GM18907 (cell line): ENCODE data around the gene DPH6.
"Not testable (repeated sequence)": the region's sequence is repeated elsewhere in the genome, so short reads cannot be mapped to it uniquely, and the experiment has no call there.

ENCODE experiments used
- ATAC-seq: cut with Tn5 transposase; IDR thresholded peaks from one replicate; pipeline ENCODE4 v1.9.1; 2021; ENCODE audit warnings: mild to moderate bottlenecking, moderate library complexity; ENCODE audit not compliant: unreplicated experiment

The DPH6 gene

DNA sequence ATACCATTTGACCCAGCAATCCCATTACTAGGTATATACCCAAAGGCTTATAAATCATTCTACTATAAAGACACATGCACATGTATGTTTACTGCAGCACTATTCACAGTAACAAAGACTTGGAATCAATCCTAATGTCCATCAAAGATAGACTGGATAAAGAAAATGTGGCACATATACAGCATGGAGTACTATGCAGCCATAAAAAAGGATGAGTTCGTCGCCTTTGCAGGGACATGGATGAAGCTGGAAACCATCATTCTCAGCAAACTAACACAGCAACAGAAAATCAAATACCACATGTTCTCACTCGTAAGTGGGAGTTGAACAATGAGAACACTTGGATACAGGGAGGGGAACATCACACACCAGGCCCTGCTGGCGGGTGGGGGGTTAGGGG lies 104.7 kb downstream of the DPH6 start:
- not testable (repeated sequence) for ATAC-seq

DNA sequence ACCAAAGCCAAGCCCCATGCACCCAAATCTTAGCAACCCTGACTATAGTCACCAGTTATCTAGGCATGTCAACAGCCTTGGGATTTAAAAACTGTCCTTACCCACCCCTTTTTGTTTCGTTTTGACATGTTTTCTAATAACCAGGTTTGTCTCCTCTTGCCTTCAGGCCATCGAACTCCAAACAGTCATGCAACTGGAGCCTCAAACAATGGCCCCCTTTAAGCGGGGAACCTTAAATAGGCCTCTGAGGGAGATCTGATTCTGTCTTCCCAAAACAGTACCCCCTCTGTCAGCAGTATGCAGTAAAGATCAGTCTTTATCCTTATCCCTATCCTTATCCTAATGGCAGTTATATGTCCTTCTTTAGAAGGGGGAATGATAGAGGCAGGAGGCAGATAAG lies 105.7 kb downstream of the DPH6 start:
- ATAC-seq: no peak

DNA sequence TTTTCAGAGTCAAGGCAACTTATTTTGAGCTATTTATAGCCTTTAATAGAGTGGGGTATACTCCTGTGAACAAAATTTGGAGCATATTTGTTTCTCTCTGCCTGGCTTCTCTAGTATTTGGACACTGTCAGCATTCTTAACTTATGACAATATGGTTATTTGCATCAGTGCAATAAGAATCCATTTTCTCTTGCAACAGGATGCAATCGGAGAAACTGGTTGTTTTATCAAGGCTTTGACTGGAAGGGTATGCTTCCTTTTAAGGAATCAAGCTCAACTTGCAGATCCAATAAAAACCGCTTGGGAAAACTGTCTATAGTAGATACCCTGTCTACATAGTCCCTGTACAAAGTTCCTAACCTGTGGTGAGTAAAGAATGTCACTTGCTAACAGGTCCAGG lies 106.7 kb downstream of the DPH6 start:
- no peak for ATAC-seq

DNA sequence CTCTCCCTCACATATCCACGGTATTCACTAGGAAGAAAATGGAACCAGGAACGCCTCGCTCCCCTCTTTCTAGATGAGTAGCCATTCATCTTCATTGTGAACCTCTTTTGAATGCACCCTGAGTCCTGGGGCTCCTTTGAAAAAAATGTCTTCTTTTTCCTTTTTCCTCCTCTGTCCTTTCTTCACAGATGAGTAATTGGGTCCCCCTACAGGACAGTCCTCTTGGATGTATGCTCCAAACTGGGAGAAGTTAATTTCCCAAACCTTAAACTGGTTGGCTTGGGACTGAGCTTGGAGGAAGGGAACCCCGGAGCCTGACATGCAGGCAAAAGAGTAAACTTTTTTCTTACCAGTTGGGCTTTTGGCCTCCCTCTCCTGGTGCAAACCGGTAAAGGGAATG lies 108.8 kb downstream of the DPH6 start:
- ATAC-seq: no peak

DNA sequence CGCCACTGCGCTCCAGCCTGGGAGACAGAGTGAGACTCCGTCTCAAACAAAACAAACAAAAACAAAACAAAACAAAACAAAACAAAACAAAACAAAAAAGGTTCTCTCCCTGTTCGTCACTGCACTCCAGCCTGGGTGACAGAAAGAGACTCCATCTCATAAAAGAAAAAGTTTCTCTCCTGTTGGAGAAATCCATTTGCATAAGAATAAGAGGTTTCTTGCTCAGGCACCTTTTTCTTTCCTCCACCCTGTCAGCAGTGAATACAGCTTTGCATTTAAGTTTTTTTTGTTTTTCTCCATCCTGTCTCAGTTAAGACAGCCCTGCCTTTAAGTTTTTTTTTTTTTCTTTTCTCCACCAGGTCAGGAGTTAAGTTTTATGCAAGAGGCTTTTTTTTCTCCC lies 109.5 kb downstream of the DPH6 start:
- no peak for ATAC-seq

DNA sequence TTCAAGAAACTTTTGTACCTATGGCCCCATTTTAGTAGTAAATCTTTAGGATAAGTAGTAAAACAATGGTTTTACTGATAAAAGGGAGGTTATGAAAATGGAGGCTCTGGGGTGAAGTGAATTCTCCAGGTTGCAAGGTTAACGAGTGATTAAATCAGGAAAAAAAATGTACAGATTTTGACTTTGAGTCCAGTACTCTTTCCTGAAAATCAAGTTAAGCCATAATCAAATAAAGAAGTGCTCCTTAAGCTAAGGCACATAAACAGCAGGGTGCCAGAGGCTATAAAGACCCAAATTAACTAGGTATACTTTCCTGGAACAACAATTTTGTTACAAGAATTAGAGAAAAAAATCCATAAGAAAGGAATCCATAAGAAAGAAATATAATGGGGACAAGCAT lies 114.7 kb downstream of the DPH6 start:
- no peak for ATAC-seq

DNA sequence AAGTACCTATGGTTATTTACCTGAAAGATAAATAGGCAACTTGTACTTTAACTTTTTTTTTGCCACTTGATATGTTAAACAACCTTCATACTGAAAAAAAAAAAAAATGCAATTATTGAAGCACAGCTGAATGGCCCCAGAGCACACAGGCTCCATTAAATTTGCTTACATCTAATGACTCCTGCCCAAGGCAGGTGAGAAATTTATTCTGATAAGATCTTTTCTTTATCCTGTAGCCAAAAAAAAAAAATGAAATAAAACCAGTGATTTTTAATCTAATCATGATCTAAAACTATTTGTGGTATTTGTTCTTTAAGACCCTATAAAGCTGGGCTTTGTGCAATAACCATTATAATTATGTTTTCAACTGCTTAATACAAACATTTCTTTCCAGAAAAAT lies 115.7 kb downstream of the DPH6 start:
- no peak for ATAC-seq

DNA sequence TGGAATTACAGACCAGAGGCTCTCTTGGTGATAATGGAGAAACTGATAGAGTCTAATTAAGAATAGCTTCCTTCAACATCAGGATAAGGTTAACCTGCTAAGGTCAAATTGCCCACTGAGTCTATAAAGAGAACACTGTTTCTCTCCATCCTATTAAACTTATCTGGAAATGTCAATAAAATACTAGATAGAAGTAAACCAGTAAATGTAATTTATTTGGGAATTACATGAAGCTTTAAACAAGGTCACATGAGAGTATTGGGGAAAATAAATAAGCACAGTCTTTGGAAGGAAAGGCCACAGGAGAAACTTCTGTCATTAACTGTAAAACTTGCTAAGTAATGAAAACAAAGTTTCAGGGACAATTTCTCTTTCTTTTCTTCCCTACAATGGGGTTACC lies 118.5 kb downstream of the DPH6 start:
- no peak for ATAC-seq

DNA sequence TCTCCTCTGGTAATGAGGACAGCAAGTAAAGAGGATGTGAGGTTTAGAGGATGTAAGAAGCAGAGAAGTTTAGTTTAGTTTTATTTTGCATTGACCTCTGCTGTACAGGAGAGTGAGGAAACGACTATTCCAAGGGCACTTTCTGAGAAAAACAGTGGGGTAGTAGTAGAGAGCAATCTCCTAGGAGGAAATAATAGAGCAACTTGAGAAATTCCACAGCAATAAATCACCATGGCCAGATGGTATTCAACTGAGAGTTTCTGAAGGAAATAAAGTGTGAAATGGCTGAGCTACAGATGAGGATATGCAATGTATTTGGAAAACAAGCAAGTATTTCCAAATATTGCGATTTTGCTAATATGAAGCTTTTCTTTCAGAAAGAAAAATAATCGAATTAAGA lies 118.9 kb downstream of the DPH6 start:
- ATAC-seq: no peak

DNA sequence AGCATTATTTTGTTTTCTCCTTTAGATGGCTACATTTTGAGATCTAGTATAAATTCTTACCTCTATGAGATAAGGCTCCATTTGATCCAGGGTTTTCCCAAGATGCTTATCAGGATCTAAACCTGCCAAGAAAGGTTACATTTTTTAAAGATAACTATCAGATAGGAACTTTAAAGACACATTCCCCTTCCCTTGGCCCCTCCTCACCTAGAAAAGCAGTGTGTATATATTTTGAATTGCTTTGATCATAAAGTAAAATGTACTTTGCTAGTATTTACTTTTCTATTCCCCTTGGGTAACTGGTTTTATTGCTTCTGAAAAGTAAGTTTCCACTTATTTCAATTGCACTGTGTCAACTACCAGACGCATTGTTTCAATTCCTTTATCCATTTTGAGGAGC lies 135.2 kb downstream of the DPH6 start:
- ATAC-seq: no peak

DNA sequence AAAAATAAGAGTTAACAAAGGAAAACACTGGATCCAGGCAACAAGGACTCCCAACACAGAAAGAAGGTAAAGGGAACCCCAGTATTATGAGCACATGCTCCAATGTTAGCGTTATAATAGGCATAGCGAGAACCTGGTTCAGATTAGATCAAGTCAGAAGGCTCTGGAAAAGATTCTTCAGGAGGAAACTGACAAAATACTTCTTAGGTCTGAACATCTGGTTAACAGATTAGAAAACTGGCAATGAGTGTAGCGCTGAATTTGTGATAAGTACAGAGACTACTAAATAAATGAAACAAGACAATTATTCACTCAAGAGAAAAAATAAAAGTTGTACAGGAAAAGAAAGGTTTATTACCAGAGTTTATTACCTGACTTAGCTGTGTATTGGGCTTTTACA lies 146.1 kb downstream of the DPH6 start:
- ATAC-seq: no peak

DNA sequence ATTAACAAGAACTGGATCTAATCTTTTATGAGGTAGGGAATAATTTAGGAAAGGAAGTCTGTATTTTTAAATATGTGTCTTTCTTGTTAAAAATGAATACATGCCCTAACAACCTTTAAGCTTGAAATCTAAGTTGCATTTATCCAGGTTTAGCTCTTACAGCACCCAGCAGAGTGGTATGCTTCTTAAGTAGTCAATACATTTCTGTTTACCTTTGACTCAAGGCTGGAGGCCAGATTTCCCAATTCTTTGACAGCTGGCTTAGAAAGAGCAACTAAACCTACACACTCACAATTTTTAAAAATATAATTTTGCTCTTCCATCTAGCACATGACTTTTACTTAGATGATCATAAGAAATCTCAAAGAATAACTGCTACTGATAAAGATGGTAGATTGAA lies 148.9 kb downstream of the DPH6 start:
- no peak for ATAC-seq

DNA sequence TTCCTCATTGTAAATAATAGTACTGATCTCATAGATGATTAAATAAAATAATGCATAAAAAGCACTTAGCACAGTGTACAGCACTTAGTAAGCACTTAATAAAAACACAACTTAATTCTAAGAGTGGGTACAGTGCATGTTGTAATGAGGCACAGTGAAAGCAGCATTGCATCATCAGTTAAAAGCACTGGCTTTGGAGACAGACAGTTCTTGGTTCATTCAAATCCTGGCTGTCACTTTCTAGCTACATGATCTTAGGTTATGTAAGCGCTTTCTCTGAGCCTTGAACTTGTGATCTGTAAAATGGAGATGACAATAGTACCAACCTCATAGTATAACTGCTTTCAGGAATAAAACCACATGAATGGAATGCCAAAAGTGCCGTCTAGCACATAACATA lies 151.5 kb downstream of the DPH6 start:
- ATAC-seq: no peak

DNA sequence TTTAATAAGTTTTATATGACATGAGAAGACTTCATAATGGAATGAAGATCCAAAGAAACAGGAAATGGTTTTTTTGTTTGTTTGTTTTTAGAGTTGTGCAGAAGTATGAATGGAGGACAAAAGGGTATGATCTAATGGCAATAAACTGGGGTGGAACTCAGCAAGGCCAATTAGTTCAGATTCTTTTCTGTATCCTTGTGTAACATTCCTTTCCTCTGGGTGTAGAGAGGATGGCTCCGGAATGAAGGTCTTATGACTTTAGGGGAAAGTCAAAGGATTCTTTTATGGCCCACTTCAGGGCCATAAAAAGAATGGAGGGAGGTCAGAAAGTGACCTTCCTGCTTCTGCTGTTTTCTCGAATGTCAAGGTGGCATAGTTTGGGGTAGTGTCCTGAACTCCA lies 152.6 kb downstream of the DPH6 start:
- no peak for ATAC-seq

DNA sequence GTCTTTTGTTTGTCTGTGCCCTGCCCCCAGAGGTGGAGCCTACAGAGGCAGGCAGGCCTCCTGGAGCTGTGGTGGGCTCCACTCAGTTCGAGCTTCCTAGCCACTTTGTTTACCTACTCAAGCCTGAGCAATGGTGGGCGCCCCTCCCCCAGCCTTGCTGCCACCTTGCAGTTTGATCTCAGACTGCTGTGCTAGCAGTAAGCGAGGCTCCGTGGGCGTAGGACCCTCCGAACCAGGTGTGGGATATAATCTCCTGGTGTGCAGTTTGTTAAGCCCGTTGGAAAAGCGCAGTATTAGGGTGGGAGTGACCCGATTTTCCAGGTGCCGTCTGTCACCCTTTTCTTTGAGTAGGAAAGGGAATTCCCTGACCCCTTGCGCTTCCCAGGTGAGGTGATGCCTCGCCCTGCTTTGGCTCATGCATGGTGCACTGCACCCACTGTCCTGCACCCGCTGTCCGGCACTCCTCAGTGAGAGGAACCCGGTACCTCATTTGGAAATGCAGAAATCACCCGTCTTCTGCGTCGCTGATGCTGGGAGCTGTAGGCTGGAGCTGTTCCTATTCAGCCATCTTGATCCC lies 154.5 kb downstream of the DPH6 start:
- not testable (repeated sequence) for ATAC-seq

DNA sequence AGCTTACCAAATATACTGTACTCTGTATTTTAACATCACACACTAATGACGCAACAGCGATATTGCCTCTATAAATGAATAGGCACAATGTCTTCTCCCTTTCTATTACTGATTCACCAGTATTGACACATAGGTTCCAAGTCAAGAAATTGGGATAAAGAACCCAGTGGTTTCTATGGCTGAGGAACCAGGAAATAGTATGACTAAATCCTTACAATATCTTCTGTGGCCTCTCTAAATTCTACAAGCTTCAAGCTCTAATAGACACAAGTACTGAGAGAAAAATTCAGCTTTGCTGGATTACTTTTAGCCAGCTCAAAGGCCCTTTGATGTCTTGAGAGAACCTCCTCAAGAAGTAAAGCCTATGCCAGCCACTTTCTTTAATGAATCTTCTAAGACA lies 162.5 kb downstream of the DPH6 start:
- ATAC-seq: no peak

DNA sequence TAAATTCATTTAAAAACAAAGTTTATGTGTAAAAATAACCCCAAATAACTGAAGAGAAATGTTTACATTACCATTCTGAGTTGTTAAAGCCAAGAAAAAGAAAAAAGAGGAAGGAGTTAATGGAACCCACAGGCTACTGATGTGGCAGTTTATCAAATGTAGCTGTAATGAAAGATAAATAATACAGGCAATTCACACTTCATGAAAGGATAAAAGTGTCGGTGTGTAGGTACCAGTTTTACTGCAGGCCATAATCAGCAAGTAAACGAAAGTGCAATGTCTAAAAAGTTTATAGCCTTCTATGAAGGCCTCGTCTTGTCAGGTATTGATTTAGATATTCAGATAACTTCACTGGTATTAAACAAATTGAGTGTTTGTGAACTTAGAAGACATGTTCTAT lies 164.6 kb downstream of the DPH6 start:
- ATAC-seq: no peak

DNA sequence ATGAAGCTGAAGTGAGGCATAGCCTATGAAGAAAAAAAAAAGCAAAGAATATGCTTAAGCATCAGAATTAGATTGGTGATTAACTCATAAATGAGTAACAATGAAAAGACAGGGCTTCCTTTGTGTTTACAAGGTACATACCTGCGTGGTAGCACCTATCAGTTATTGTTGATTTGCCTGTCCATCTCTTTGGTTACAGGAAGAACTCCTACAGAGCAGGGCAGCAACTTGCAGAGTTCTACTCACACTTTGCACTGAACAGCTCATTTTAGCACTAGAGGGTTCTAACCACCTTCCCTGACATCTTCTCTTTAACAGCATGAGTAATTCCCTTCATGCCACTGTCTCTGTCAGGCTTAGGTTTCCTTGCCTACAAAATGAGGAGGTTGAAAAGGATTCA lies 166.0 kb downstream of the DPH6 start:
- ATAC-seq: no peak

DNA sequence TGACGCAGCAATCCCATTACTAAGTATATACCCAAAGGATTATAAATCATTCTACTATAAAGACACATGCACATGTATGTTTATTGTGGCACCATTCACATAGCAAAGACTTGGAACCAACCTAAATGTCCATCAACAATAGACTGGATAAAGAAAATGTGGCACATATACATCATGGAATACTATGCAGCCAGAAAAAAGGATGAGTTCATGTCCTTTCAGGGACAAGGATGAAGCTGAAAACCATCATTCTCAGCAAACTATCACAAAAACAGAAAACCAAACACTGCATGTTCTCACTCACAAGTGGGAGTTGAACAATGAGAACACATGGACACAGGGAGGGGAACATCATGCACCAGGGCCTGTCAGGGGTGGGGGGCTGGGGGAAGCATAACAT lies 167.5 kb downstream of the DPH6 start:
- ATAC-seq: not testable (repeated sequence)

DNA sequence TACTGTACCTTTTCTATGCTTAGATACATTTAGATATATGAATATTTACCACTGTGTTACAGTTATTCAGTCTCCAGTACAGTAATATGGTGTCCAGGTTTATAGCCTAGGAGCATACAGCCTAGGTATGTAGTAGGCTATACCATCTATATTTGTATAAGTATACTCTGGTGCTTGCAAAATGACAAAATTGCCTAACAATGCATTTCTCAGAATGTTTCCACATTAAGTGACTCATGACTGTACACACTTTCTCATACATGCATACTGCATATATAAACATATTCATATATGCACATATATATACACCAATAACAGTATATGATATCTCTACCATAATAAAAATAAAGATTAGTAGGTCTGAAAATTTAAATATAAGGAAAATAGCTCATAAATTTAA lies 169.3 kb downstream of the DPH6 start:
- ATAC-seq: no peak

DNA sequence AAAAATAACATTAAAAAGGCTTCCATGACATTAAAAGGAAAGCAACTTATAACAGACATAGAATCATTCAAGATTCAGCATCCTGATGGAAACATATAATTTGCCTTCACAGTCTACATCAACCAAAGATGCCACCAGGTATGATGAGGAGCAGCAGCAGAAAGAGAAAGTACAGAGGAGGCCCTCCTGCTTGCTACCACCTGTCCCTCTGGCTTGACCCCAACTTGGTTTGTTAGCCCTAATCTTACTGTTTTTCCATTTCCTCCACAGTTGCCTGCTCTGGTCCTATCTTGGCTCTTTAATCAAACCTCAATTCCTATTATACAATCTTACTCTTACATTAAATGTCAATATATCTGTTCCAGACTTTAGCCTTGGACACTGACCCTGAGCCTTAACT lies 171.3 kb downstream of the DPH6 start:
- no peak for ATAC-seq

DNA sequence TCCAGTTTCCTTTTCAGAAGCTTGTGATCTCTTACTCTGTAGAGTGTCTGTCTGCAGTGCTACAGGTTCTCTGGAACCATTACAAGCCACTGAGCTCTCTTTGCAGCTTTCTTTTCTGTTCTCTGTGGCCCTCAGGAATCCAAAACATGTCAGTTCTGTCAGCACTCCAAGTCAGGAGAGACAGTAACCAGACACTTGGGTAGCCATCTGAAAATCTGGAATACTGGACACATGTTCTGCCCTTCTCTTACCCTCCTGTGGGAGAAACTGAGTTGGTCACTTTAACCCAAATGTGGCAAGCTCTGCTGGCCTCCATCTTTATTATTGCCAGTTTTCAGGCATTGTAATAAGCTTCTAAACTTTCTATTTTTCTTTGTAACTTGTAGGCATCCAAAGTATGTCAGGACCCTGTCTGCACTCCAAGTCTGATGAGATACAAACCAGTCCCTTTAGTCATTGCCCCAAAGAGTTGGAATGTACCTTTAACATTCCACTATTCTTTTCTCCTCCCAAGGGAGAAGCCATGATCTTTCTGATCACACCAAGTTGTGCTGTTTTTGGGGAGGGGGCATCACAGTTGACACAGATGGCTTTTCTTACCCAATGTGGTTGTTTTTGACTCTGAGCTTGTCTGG lies 183.7 kb downstream of the DPH6 start:
- no peak for ATAC-seq

DNA sequence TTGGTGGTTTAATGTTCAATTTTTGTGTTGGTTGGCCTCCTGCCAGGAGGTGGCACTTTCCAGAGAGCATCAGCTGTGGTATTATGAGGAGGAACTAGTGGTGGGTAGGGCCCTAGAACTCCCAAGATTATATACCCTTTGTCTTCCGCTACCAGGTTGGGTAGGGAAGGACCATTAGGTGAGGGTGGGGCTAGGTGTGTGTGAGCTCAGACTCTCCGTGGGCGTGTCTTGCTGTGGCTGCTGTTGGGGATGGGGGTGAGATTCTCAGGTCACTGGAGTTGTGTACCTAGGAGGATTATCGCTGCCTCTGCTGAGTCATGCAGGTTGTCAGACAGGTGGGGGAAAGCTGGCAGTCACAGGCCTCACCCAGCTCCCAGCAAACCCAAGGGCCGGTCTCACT lies 187.1 kb downstream of the DPH6 start:
- no peak for ATAC-seq
